Measurements from ENCODE around the gene PPARD.
A peak's percentile ranks its signal among the peaks of the same experiment; 100 is the strongest.
"Not testable (repeated sequence)": the region's sequence is repeated elsewhere in the genome, so short reads cannot be mapped to it uniquely, and the experiment has no call there.

PPARD gene

GRCh38 chr6:35436071-35436857 lies 93.9 kb downstream of the PPARD start:
- no peak for DNase-seq (ENCODE audit: low read depth in 3 of 3)

- not testable (repeated sequence) for DNase-seq (ENCODE audit: low read depth in 3 of 3)
These were observed 96.2 kb downstream of the PPARD start for GRCh38 chr6:35438378-35439065.

GRCh38 chr6:35439308-35439707 lies 97.0 kb downstream of the PPARD start:
- no peak for DNase-seq (ENCODE audit: low read depth in 3 of 3)

- no peak for DNase-seq (ENCODE audit: low read depth in 3 of 3)
These were observed 98.8 kb downstream of the PPARD start for GRCh38 chr6:35441205-35441604.

- DNase-seq (ENCODE audit: low read depth in 3 of 3) = no peak
These were observed 99.3 kb downstream of the PPARD start for GRCh38 chr6:35441642-35442041.

- DNase-seq (ENCODE audit: low read depth in 3 of 3) = no peak
These were observed 100.3 kb downstream of the PPARD start for GRCh38 chr6:35442693-35443092.

- no peak for DNase-seq (ENCODE audit: low read depth in 3 of 3)
These were observed 101.1 kb downstream of the PPARD start for GRCh38 chr6:35443341-35444030.

- DNase-seq (ENCODE audit: low read depth in 3 of 3) = no peak
These were observed 103.3 kb downstream of the PPARD start for GRCh38 chr6:35445691-35446090.

- DNase-seq (ENCODE audit: low read depth in 3 of 3) = no peak
These were observed 105.8 kb downstream of the PPARD start for GRCh38 chr6:35448191-35448590.

GRCh38 chr6:35449287-35449881 lies 107.0 kb downstream of the PPARD start:
- DNase-seq (ENCODE audit: low read depth in 3 of 3) = no peak

- DNase-seq (ENCODE audit: low read depth in 3 of 3) = no peak
These were observed 109.2 kb downstream of the PPARD start for GRCh38 chr6:35451354-35452182.

GRCh38 chr6:35452183-35453090 lies 110.1 kb downstream of the PPARD start, which contains the start of gene FANCE:
FANCE (plus strand) TSS chr6:35452338; CDS start chr6:35452546, 208 bp downstream.
- peak; percentile 76 to 89 (median 78) for DNase-seq (ENCODE audit: low read depth in 3 of 3)

GRCh38 chr6:35453236-35453635 lies 110.9 kb downstream of the PPARD start:
- no peak for DNase-seq (ENCODE audit: low read depth in 3 of 3)

- no peak for DNase-seq (ENCODE audit: low read depth in 3 of 3)
These were observed 112.2 kb downstream of the PPARD start for GRCh38 chr6:35454391-35455110.

GRCh38 chr6:35457907-35458306 lies 115.5 kb downstream of the PPARD start:
- no peak for DNase-seq (ENCODE audit: low read depth in 3 of 3)

GRCh38 chr6:35461270-35461669 lies 118.9 kb downstream of the PPARD start:
- no peak for DNase-seq (ENCODE audit: low read depth in 3 of 3)

- DNase-seq (ENCODE audit: low read depth in 3 of 3) = no peak
These were observed 120.9 kb downstream of the PPARD start for GRCh38 chr6:35463292-35463691.

GRCh38 chr6:35465646-35466045 lies 123.3 kb downstream of the PPARD start:
- DNase-seq (ENCODE audit: low read depth in 3 of 3) = no peak

- peak; percentile 92 to 94 (median 92) for DNase-seq (ENCODE audit: low read depth in 3 of 3)
These were observed 126.0 kb downstream of the PPARD start, which contains the start of gene RPL10A for GRCh38 chr6:35468181-35468979. RPL10A (plus strand) TSS chr6:35468401; CDS start chr6:35468435, 34 bp downstream.

All from stimulated activated CD4-positive, alpha-beta T cell treated with anti-CD3 and anti-CD28 coated beads, TNF-alpha, amount 100 ng/mL, for 4 hours (primary cell).